Mucosa of rectum (tissue), 2 donors: ENCODE results near the gene TM9SF1.
A peak's percentile ranks its signal among the peaks of the same experiment; 100 is the strongest.

Experiments
- H3K27ac ChIP-seq, 2 donors: one replicate each; pipeline ENCODE4 v1.7.0; 2013; ENCODE audit warnings: inconsistent platforms in 2 of 2, low read depth in 2 of 2, low read length in 2 of 2
- H3K27me3 ChIP-seq, 2 donors: one replicate each; pipeline ENCODE4 v1.7.0; 2013; ENCODE audit warnings: low read length in 2 of 2; ENCODE audit not compliant: control insufficient read depth in 2 of 2, insufficient read depth in 2 of 2
- H3K36me3 ChIP-seq, 2 donors: one replicate each; pipeline ENCODE4 v1.7.0; 2013; ENCODE audit warnings: low read length in 2 of 2; ENCODE audit not compliant: control insufficient read depth in 2 of 2, insufficient read depth in 2 of 2
- H3K4me1 ChIP-seq, 2 donors: one replicate each; pipeline ENCODE4 v1.7.0; 2013; ENCODE audit warnings: low read length in 2 of 2, mild to moderate bottlenecking in 1 of 2; ENCODE audit not compliant: control insufficient read depth in 2 of 2, insufficient read depth in 2 of 2
- H3K4me3 ChIP-seq, 2 donors: one replicate each; pipeline ENCODE4 v1.7.0; 2013; ENCODE audit warnings: low read length in 2 of 2
- H3K9ac ChIP-seq, 2 donors: one replicate each; pipeline ENCODE4 v1.7.0; 2013; ENCODE audit warnings: low read length in 2 of 2, low read depth in 1 of 2, mild to moderate bottlenecking in 1 of 2
- H3K9me3 ChIP-seq, 2 donors: one replicate each; pipeline ENCODE4 v1.7.0; 2013; ENCODE audit warnings: low read length in 2 of 2; ENCODE audit not compliant: control insufficient read depth in 2 of 2
- donor health status: healthy.
- donor health status: Normal muscosa, but diverticular disease.

The TM9SF1 gene

GRCh38 chr14:24151404-24152080, 43.7 kb downstream of the TM9SF1 start:
- peaks cover 46 to 55% of the 10 kb centered on the region in 2 donors for H3K36me3 ChIP-seq
- H3K4me1 ChIP-seq = peaks cover 10 to 13% of the 10 kb centered on the region in 2 donors
- no peak overlapping the region for H3K9ac ChIP-seq
- no peaks in the 10 kb centered on the region for H3K27me3 ChIP-seq
- no peak overlapping the region for H3K27ac ChIP-seq
- H3K4me3 ChIP-seq = no peak overlapping the region
- no peaks in the 10 kb centered on the region for H3K9me3 ChIP-seq

GRCh38 chr14:24150993-24151392, 44.2 kb downstream of the TM9SF1 start:
- H3K36me3 ChIP-seq = peaks cover 45 to 52% of the 10 kb centered on the region in 2 donors

GRCh38 chr14:24150567-24150966, 44.7 kb downstream of the TM9SF1 start:
- no peak overlapping the region for H3K9ac ChIP-seq
- H3K36me3 ChIP-seq = peaks cover 42 to 48% of the 10 kb centered on the region in 2 donors
- H3K4me3 ChIP-seq = no peak overlapping the region
- no peaks in the 10 kb centered on the region for H3K27me3 ChIP-seq
- H3K27ac ChIP-seq = no peak overlapping the region
- peaks cover 15 to 19% of the 10 kb centered on the region in 2 donors for H3K4me1 ChIP-seq
- H3K9me3 ChIP-seq = no peaks in the 10 kb centered on the region

More at GRCh38 chr14:24150993-24151392, 44.2 kb downstream of the TM9SF1 start:
- Histone ChIP-seq H3K4me1 (peaks cover 10 to 15% of the 10 kb centered on the region in 2 donors), H3K4me3 (no peak overlapping the region), H3K27ac (no peak overlapping the region), H3K9me3 (no peaks in the 10 kb centered on the region), H3K9ac (no peak overlapping the region), H3K27me3 (no peaks in the 10 kb centered on the region)

GRCh38 chr14:24150061-24150460, 45.2 kb downstream of the TM9SF1 start:
- Histone ChIP-seq H3K4me1 (peaks cover 20 to 24% of the 10 kb centered on the region in 2 donors), H3K27ac (no peak overlapping the region), H3K9ac (no peak overlapping the region), H3K36me3 (peaks cover 37 to 43% of the 10 kb centered on the region in 2 donors), H3K27me3 (no peaks in the 10 kb centered on the region), H3K9me3 (no peaks in the 10 kb centered on the region), H3K4me3 (no peak overlapping the region)

GRCh38 chr14:24149302-24149969, 45.8 kb downstream of the TM9SF1 start:
- H3K36me3 ChIP-seq = peaks cover 31 to 40% of the 10 kb centered on the region in 2 donors
- no peak overlapping the region for H3K9ac ChIP-seq
- H3K4me3 ChIP-seq = no peak overlapping the region

GRCh38 chr14:24147761-24148428, 47.3 kb downstream of the TM9SF1 start:
- peak overlapping the region; percentile 79 to 99 for H3K4me3 ChIP-seq
- peaks cover 44 to 52% of the 10 kb centered on the region in 2 donors for H3K36me3 ChIP-seq
- H3K27ac ChIP-seq = peak overlapping the region; percentile 80 to 97
- H3K27me3 ChIP-seq = no peaks in the 10 kb centered on the region
- H3K9ac ChIP-seq = peak overlapping the region; percentile 82 to 87
- no peaks in the 10 kb centered on the region for H3K9me3 ChIP-seq
- peaks cover 25 to 26% of the 10 kb centered on the region in 2 donors for H3K4me1 ChIP-seq

More at GRCh38 chr14:24149302-24149969, 45.8 kb downstream of the TM9SF1 start:
- Histone ChIP-seq H3K27me3 (no peaks in the 10 kb centered on the region), H3K4me1 (peaks cover 20 to 26% of the 10 kb centered on the region in 2 donors), H3K9me3 (no peaks in the 10 kb centered on the region), H3K27ac (no peak overlapping the region)

- Histone ChIP-seq H3K4me1 (peaks cover 28 to 30% of the 10 kb centered on the region in 2 donors), H3K27me3 (no peaks in the 10 kb centered on the region), H3K27ac (peak within 1 kb of the TSS; percentile 94 to 97), H3K9ac (peak within 1 kb of the TSS; percentile 82 to 93), H3K9me3 (no peaks in the 10 kb centered on the region), H3K36me3 (peaks cover 44 to 47% of the 10 kb centered on the region in 2 donors), H3K4me3 (peak within 1 kb of the TSS; percentile 79 to 99)
Measured at GRCh38 chr14:24146978-24147760, 48.1 kb downstream of the TM9SF1 start, which contains the start of gene RNF31. RNF31 (plus strand) TSS chr14:24147498; CDS start chr14:24147699, 201 bp downstream.

GRCh38 chr14:24146453-24146977, 48.7 kb downstream of the TM9SF1 start, which contains the start of gene PSME2:
PSME2 (minus strand) TSS chr14:24146610; CDS start chr14:24146581, 29 bp downstream.
- Histone ChIP-seq H3K36me3 (peaks cover 38 to 43% of the 10 kb centered on the region in 2 donors), H3K4me1 (peaks cover 34 to 35% of the 10 kb centered on the region in 2 donors), H3K9ac (peak within 1 kb of the TSS; percentile 82 to 93)

GRCh38 chr14:24145690-24146452, 49.4 kb downstream of the TM9SF1 start:
- Histone ChIP-seq H3K27me3 (no peaks in the 10 kb centered on the region), H3K9me3 (no peaks in the 10 kb centered on the region), H3K36me3 (peaks cover 32 to 37% of the 10 kb centered on the region in 2 donors), H3K27ac (peak overlapping the region; percentile 94 to 97), H3K4me1 (peaks cover 34 to 35% of the 10 kb centered on the region in 2 donors), H3K9ac (peak overlapping the region; percentile 68 to 93), H3K4me3 (peak overlapping the region; percentile 79 to 99)

More at GRCh38 chr14:24146453-24146977, 48.7 kb downstream of the TM9SF1 start, which contains the start of gene PSME2:
- no peaks in the 10 kb centered on the region for H3K9me3 ChIP-seq
- H3K27ac ChIP-seq = peak within 1 kb of the TSS; percentile 94 to 97
- H3K4me3 ChIP-seq = peak within 1 kb of the TSS; percentile 79 to 99
- H3K27me3 ChIP-seq = no peaks in the 10 kb centered on the region
